ENCODE measurements around the gene STK26. TPM values are rescaled to one million over a fixed set of nuclear protein-coding genes. Genes with fewer than 3 reads are reported as not detected.

Gene STK26
- total RNA-seq, 1 experiment from 2014 or later: 50.7 TPM

- intact Hi-C loops (cut with micrococcal nuclease): no loop called here
- TF ChIP-seq EZH2 (IDR thresholded peaks at IDR 0.05; ENCODE audit: low read length, unreplicated experiment) (no peak), EZH2phosphoT487 (IDR thresholded peaks at IDR 0.05; ENCODE audit: borderline replicate concordance, low read length) (no peak), CTCF (conservative IDR thresholded peaks at IDR 0.05; ENCODE audit: low read depth, low read length) (no peak)
- Histone ChIP-seq H3K9me2 (replicated peaks; ENCODE audit: low read length) (no peaks in the 10 kb centered on the region), H3K9me3 (ENCODE audit: low read length) (no peaks in the 10 kb centered on the region), H3K27me3 (ENCODE audit: low read length) (no peaks in the 10 kb centered on the region), H4K20me1 (ENCODE audit: low read length) (peaks cover 6% of the 10 kb centered on the region; the same call in 1 of the 2 replicates), H3F3A (ENCODE audit: low read length, unreplicated experiment) (no peaks in the 10 kb centered on the region), H3K27ac (ENCODE audit: low read length) (no peak overlapping the region), H3K79me2 (ENCODE audit: low read length) (peaks cover 92% of the 10 kb centered on the region), H3K4me3 (ENCODE audit: low read length) (no peak overlapping the region), H2AFZ (ENCODE audit: low read length) (no peak overlapping the region), H3K4me1 (ENCODE audit: insufficient read depth, low read length) (0 out of 2 replicates have a peak, but pooled peaks cover 5% of the 10 kb centered on the region), H3K36me3 (ENCODE audit: low read depth, low read length) (no peaks in the 10 kb centered on the region), H3K9ac (ENCODE audit: low read length) (no peak overlapping the region), H3K4me2 (ENCODE audit: low read length) (no peak overlapping the region)
- ATAC-seq: no peak
- no TSS peak for BruUV-seq (replicated peaks)
- CTCF ChIA-PET: interaction anchor here (0.6 kb wide), 1 partner anchor 30 kb away, joined by 3 read pairs; no protein-coding TSS in a partner anchor
- no peak for DNase-seq
- POLR2A ChIA-PET (ENCODE audit: unreplicated experiment): no interaction called here
These were observed 10.1 kb downstream of the STK26 start for GRCh38 chrX:132033166-132033565.

DNA sequence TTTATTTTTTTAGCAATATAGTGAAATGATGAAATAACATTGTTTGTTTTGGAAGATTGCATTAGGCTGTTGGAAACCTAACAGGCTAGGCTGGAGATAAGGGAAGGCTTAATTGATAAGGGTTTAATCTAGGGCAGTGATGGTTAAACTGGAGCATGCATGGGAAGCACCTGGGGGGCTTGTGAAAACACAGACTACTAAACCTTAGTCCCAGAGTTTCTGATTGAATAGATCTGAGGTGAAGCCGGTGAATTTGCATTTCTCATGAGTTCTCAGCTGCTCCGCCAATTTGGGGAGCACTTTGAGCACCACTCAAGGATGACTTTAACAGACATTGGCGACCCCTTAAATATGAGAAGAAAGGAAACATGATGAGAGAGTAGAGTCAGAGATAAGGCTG is 11.5 kb downstream of the STK26 start:
- Histone ChIP-seq H3F3A (ENCODE audit: low read length, unreplicated experiment) (no peaks in the 10 kb centered on the region), H3K36me3 (ENCODE audit: low read depth, low read length) (no peaks in the 10 kb centered on the region), H3K4me3 (ENCODE audit: low read length) (no peak overlapping the region), H3K4me1 (ENCODE audit: insufficient read depth, low read length) (0 out of 2 replicates have a peak, but pooled peaks cover 5% of the 10 kb centered on the region), H4K20me1 (ENCODE audit: low read length) (peaks cover 6% of the 10 kb centered on the region; the same call in 1 of the 2 replicates), H3K9me2 (replicated peaks; ENCODE audit: low read length) (no peaks in the 10 kb centered on the region), H3K9ac (ENCODE audit: low read length) (no peak overlapping the region), H3K27ac (ENCODE audit: low read length) (no peak overlapping the region), H3K79me2 (ENCODE audit: low read length) (peaks cover 92% of the 10 kb centered on the region), H3K27me3 (ENCODE audit: low read length) (no peaks in the 10 kb centered on the region), H2AFZ (ENCODE audit: low read length) (no peak overlapping the region), H3K4me2 (ENCODE audit: low read length) (no peak overlapping the region), H3K9me3 (ENCODE audit: low read length) (no peaks in the 10 kb centered on the region)
- no TSS peak for BruUV-seq (replicated peaks)
- POLR2A ChIA-PET (ENCODE audit: unreplicated experiment): no interaction called here
- intact Hi-C loops (cut with micrococcal nuclease): no loop called here
- CTCF ChIA-PET: no interaction called here
- DNase-seq (no peak), ATAC-seq (no peak)
- TF ChIP-seq EZH2 (IDR thresholded peaks at IDR 0.05; ENCODE audit: low read length, unreplicated experiment) (no peak), CTCF (conservative IDR thresholded peaks at IDR 0.05; ENCODE audit: low read depth, low read length) (no peak), EZH2phosphoT487 (IDR thresholded peaks at IDR 0.05; ENCODE audit: borderline replicate concordance, low read length) (no peak)

DNA sequence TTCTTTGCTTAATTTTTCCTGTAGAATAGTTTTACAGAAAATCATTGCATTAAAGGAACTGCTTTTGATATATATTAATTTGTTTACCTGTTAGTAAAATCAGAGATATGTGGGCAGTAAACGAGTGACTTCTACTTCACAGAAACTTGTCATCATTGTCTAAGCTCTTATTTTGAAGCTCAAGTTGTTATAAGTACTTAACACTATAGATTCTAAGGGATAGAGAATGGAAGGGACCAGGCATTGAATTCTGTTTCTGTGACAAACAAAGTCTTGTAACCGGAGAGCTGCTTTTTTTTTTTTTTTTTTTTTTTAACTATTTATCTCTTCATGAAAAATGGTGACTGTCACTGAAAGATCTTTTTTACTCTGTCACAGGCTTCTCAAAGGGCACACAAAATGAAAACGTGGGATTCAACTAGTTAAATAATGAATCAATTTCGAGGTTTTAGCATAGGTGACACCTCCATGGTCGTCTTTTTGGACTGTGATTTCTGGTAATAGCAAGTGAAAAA is 14.4 kb downstream of the STK26 start:
- peaks cover 13% of the 10 kb centered on the region; the same call in 1 of the 2 replicates for H4K20me1 ChIP-seq (ENCODE audit: low read length)
- peaks cover 86% of the 10 kb centered on the region for H3K79me2 ChIP-seq (ENCODE audit: low read length)
- ATAC-seq (no peak), DNase-seq (no peak)
- BruUV-seq (replicated peaks): no TSS peak
- POLR2A ChIA-PET (ENCODE audit: unreplicated experiment): no interaction called here
- H3K4me2 ChIP-seq (ENCODE audit: low read length): no peak overlapping the region
- no peak overlapping the region for H2AFZ ChIP-seq (ENCODE audit: low read length)
- H3K4me3 ChIP-seq (ENCODE audit: low read length): no peak overlapping the region
- intact Hi-C loops (cut with micrococcal nuclease): no loop called here
- TF ChIP-seq EZH2 (IDR thresholded peaks at IDR 0.05; ENCODE audit: low read length, unreplicated experiment) (no peak), EZH2phosphoT487 (IDR thresholded peaks at IDR 0.05; ENCODE audit: borderline replicate concordance, low read length) (no peak), CTCF (conservative IDR thresholded peaks at IDR 0.05; ENCODE audit: low read depth, low read length) (no peak)
- peaks cover 16% of the 10 kb centered on the region for H3K4me1 ChIP-seq (ENCODE audit: insufficient read depth, low read length)
- H3F3A ChIP-seq (ENCODE audit: low read length, unreplicated experiment): no peaks in the 10 kb centered on the region
- no peaks in the 10 kb centered on the region for H3K27me3 ChIP-seq (ENCODE audit: low read length)
- CTCF ChIA-PET: no interaction called here
- no peaks in the 10 kb centered on the region for H3K9me3 ChIP-seq (ENCODE audit: low read length)
- no peaks in the 10 kb centered on the region for H3K9me2 ChIP-seq (replicated peaks; ENCODE audit: low read length)
- H3K9ac ChIP-seq (ENCODE audit: low read length): no peak overlapping the region
- no peaks in the 10 kb centered on the region for H3K36me3 ChIP-seq (ENCODE audit: low read depth, low read length)
- H3K27ac ChIP-seq (ENCODE audit: low read length): no peak overlapping the region

All from PC-3 (cell line).